Central memory CD8-positive, alpha-beta T cell (primary cell): ENCODE results near the gene RSPH3.
A peak's percentile ranks its signal among the peaks of the same experiment; 100 is the strongest.
"Not testable (repeated sequence)": the region's sequence is repeated elsewhere in the genome, so short reads cannot be mapped to it uniquely, and the experiment has no call there.

ENCODE experiments used
- ATAC-seq: fragments of 150-1000 bp; cut with Tn5 transposase; replicated peaks from 2 replicates; pipeline ENCODE4 v1.10.0; 2022; ENCODE audit warnings: mild to moderate bottlenecking, moderate FRiP score, moderate number of reproducible peaks; ENCODE audit not compliant: poor library complexity, severe bottlenecking; ENCODE audit errors: extremely low read depth
- DNase-seq, 2 donors: peaks; one replicate each; pipeline ENCODE4 v3.0.0; 2021; ENCODE audit warnings: low spot score in 2 of 2
- H3K27ac Mint-ChIP-seq: one replicate; pipeline ENCODE4 v1.8.0; 2022; ENCODE audit warnings: low read depth, mild to moderate bottlenecking, moderate library complexity, mixed read lengths
- H3K27me3 Mint-ChIP-seq: one replicate; pipeline ENCODE4 v1.8.0; 2022; ENCODE audit warnings: mixed read lengths
- H3K36me3 Mint-ChIP-seq: one replicate; pipeline ENCODE4 v1.8.0; 2022; ENCODE audit warnings: mild to moderate bottlenecking, moderate library complexity, mixed read lengths; ENCODE audit not compliant: insufficient read depth
- H3K4me1 Mint-ChIP-seq: one replicate; pipeline ENCODE4 v1.8.0; 2022; ENCODE audit warnings: mixed read lengths
- H3K4me3 Mint-ChIP-seq: one replicate; pipeline ENCODE4 v1.8.0; 2022; ENCODE audit warnings: mild to moderate bottlenecking, moderate library complexity, mixed read lengths
- H3K9me3 Mint-ChIP-seq: one replicate; pipeline ENCODE4 v1.8.0; 2022; ENCODE audit warnings: mixed read lengths

RSPH3 gene

DNA sequence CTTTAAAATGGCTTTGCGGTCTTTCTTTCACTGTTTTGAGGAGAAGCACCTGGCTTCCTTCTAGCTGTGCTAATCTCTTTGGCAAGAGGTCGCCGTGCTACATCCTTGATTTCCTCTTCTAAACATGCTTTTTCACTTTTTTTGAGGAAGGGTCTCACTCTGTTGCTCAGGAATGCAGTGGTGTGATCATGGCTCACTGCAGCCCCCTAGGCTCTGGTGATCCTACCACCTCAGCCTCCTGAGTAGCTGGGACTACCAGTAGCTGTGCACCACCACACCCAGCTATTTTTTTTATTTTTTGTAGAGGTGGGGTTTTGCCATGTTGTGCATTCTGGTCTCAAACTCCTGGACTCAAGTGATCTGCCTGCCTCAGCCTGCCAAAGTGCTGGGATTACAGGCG is 40.5 kb downstream of the RSPH3 start:
- no peak for DNase-seq
- ATAC-seq: no peak
- Mint-ChIP-seq H3K9me3 (no peaks in the 10 kb centered on the region), H3K27ac (peak overlapping the region; percentile 22), H3K4me3 (no peak overlapping the region), H3K4me1 (no peaks in the 10 kb centered on the region), H3K36me3 (no peaks in the 10 kb centered on the region), H3K27me3 (no peaks in the 10 kb centered on the region)

DNA sequence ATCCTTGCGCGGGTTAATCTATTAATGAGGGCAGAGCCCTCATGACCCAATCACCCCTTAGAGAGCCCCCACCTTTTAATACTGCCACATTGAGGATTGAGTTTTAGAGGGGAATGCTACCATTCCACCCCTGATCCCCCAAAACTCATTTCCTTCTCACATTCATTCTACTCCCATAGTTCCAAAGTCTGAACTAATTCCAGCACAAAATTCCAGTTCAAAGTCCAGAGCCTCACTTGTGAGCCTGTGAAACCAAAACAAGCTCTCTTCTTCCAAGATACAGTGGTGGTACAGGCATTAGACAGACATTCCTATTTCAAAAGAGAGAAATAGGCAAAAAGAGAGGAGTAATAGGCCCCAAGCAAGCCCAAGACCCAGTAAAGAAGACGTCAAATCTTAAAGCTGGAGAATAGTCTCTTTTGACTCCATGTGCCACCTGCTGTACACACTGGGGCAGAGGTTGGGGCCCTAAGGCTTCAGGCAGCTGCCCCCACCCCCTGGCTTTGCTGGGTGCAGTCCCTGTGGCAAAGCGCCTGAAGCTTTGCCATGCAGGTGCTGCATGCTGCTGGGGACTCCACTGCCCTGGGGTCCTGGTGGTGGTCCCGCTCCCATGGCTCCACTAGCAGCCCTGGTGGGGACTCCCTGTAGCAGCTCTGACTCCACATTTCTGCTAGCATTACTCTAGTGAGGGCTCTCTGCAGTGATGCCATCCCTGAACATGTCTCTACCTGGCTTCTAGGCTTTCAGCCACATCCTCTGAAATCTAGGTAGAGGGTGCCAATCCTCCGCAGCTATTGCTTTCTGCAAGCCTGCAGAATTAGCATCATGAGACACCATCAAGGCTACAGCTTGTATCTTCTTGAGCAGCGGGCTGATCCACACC is 41.3 kb downstream of the RSPH3 start:
- Mint-ChIP-seq H3K9me3 (no peaks in the 10 kb centered on the region), H3K27ac (no peak overlapping the region), H3K4me3 (no peak overlapping the region), H3K4me1 (no peaks in the 10 kb centered on the region), H3K27me3 (no peaks in the 10 kb centered on the region), H3K36me3 (peaks cover 2% of the 10 kb centered on the region)
- no peak for ATAC-seq
- DNase-seq: no peak

GRCh38 chr6:158955255-158955654 is 44.7 kb downstream of the RSPH3 start:
- H3K27me3 Mint-ChIP-seq: no peaks in the 10 kb centered on the region
- no peaks in the 10 kb centered on the region for H3K4me1 Mint-ChIP-seq
- H3K27ac Mint-ChIP-seq: no peak overlapping the region
- H3K4me3 Mint-ChIP-seq: no peak overlapping the region
- H3K36me3 Mint-ChIP-seq: peaks cover 2% of the 10 kb centered on the region
- DNase-seq (no peak), ATAC-seq (no peak)
- no peaks in the 10 kb centered on the region for H3K9me3 Mint-ChIP-seq

GRCh38 chr6:158954753-158955152 is 45.2 kb downstream of the RSPH3 start:
- no peak for ATAC-seq
- H3K4me1 Mint-ChIP-seq: no peaks in the 10 kb centered on the region
- no peaks in the 10 kb centered on the region for H3K27me3 Mint-ChIP-seq
- no peak for DNase-seq
- no peak overlapping the region for H3K27ac Mint-ChIP-seq
- no peak overlapping the region for H3K4me3 Mint-ChIP-seq
- H3K9me3 Mint-ChIP-seq: no peaks in the 10 kb centered on the region
- H3K36me3 Mint-ChIP-seq: peaks cover 2% of the 10 kb centered on the region

GRCh38 chr6:158952011-158952410 is 48.0 kb downstream of the RSPH3 start:
- not testable (repeated sequence) for H3K4me1 Mint-ChIP-seq, H3K4me3 Mint-ChIP-seq, H3K36me3 Mint-ChIP-seq, H3K27me3 Mint-ChIP-seq, H3K9me3 Mint-ChIP-seq, ATAC-seq, H3K27ac Mint-ChIP-seq, DNase-seq

GRCh38 chr6:158951565-158951964 is 48.4 kb downstream of the RSPH3 start:
- not testable (repeated sequence) for H3K9me3 Mint-ChIP-seq, H3K4me3 Mint-ChIP-seq, H3K27me3 Mint-ChIP-seq, H3K4me1 Mint-ChIP-seq, H3K36me3 Mint-ChIP-seq, DNase-seq, ATAC-seq, H3K27ac Mint-ChIP-seq

GRCh38 chr6:158947284-158947683 is 52.7 kb downstream of the RSPH3 start:
- H3K4me1 Mint-ChIP-seq: no peaks in the 10 kb centered on the region
- no peak overlapping the region for H3K27ac Mint-ChIP-seq
- DNase-seq (no peak), ATAC-seq (no peak)
- no peaks in the 10 kb centered on the region for H3K36me3 Mint-ChIP-seq
- no peak overlapping the region for H3K4me3 Mint-ChIP-seq
- peaks cover 10% of the 10 kb centered on the region for H3K27me3 Mint-ChIP-seq
- no peaks in the 10 kb centered on the region for H3K9me3 Mint-ChIP-seq

- Mint-ChIP-seq H3K36me3 (peaks cover 2% of the 10 kb centered on the region), H3K27ac (no peak overlapping the region), H3K4me3 (no peak overlapping the region), H3K9me3 (no peaks in the 10 kb centered on the region), H3K4me1 (peaks cover 11% of the 10 kb centered on the region), H3K27me3 (peaks cover 10% of the 10 kb centered on the region)
- DNase-seq: no peak
- no peak for ATAC-seq
Observed at GRCh38 chr6:158943380-158944032, 56.5 kb downstream of the RSPH3 start.

GRCh38 chr6:158942349-158942748 is 57.7 kb downstream of the RSPH3 start:
- DNase-seq (no peak), ATAC-seq (no peak)
- Mint-ChIP-seq H3K27ac (no peak overlapping the region), H3K4me1 (peaks cover 11% of the 10 kb centered on the region), H3K9me3 (no peaks in the 10 kb centered on the region), H3K4me3 (no peak overlapping the region), H3K27me3 (peaks cover 10% of the 10 kb centered on the region), H3K36me3 (peaks cover 2% of the 10 kb centered on the region)

DNA sequence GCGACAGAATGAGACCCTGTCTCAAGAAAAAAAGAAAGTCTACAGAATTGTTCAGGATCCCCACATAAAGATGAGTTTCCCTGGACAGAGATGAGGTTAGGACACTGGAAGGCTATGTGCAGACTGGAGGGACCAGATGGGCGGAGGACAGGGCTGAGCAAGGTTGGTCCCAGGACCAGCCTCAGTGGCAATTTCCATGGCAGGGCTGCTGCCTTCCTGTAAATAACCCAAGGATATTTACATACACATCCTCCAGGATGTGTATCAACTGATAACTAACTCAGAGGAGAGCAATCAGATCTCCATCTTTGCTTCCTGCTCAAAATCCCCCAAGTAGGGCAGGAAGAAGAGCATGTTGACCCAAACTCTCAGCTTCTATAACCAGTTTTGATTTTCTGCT is 58.8 kb downstream of the RSPH3 start:
- Mint-ChIP-seq H3K27ac (no peak overlapping the region), H3K27me3 (peaks cover 10% of the 10 kb centered on the region), H3K36me3 (peaks cover 2% of the 10 kb centered on the region), H3K9me3 (no peaks in the 10 kb centered on the region), H3K4me1 (peaks cover 11% of the 10 kb centered on the region), H3K4me3 (no peak overlapping the region)
- ATAC-seq: no peak
- DNase-seq: no peak

DNA sequence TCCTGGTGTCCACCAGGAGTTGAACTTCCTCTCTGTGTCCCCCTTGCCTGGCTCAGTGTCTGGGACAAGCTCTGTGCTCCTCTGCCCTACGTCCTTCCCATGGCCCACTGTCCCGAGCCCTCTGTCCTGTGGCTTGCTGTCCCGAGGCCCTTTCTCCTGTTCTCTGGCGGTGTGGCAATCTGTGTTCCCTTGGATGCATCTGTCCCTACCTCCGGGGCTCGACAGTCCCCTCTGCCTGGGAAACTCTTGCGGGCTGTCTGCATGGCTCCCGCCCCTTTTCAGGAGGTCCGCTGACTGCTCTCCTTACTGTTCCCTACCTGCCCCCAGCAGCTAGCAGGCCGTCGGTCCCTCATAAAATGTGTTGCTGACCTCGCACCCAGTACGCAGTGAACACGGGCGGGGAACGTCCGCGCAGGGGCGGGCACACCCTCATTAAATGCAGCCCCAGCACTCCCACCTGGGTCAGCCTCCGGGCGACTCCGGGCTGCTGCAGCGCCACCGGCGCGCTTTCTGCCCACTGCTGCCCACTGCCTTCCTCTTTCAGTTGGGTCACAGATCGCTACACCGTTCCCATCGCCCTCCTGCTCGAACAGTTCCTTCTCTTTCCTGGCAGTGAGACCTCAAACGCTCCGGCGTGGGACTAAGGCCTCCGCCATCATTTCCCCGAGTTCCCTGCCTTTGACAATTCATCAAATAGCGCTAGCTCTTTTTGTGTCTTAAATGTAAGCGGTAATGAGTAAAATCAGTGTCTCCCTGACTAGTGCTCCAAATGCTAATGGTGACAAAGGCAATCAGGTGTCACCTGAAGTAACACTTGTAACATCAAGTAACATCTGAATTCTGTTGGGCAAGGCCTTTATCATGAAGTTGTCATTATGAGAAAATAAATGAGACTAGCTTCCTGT is 60.5 kb downstream of the RSPH3 start:
- Mint-ChIP-seq H3K9me3 (no peaks in the 10 kb centered on the region), H3K27ac (peak overlapping the region; percentile 80), H3K36me3 (peaks cover 2% of the 10 kb centered on the region), H3K4me3 (peak overlapping the region; percentile 54), H3K4me1 (peaks cover 11% of the 10 kb centered on the region), H3K27me3 (peaks cover 10% of the 10 kb centered on the region)
- DNase-seq (no peak), ATAC-seq (no peak)

- Mint-ChIP-seq H3K4me3 (peak overlapping the region; percentile 54), H3K36me3 (peaks cover 2% of the 10 kb centered on the region), H3K27ac (peak overlapping the region; percentile 80), H3K4me1 (peaks cover 11% of the 10 kb centered on the region), H3K9me3 (no peaks in the 10 kb centered on the region), H3K27me3 (peaks cover 10% of the 10 kb centered on the region)
- no peak for DNase-seq
- ATAC-seq: no peak
Observed at GRCh38 chr6:158938811-158939254, 61.2 kb downstream of the RSPH3 start.
